GM18526 (cell line): ENCODE results near the gene THSD7B.

ENCODE experiments used
- POLR2A ChIP-seq: IDR thresholded peaks from 3 replicates; pipeline ENCODE4 v1.6.1; 2011; ENCODE audit not compliant: insufficient read length; ENCODE audit errors: extremely low read depth

THSD7B gene

DNA sequence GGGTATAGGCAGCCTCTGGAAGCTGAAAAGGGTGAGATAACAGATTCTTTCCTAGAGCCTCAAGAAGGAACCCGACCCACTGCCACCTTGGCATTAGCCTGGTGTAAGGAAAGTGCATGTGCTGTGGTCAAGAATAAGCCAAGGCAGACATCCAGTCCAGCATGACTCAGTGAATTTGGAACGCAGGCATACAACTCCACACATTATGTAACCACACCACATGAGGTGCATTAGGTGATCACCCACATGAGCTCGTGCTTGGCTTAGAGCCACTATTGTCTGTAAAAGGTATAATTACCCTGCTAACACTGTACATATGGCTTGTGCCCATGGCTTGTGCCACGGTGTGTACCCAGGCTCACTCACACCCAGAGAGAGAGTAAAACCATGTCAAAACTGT is 615.3 kb downstream of the THSD7B start:
- no peak for TF ChIP-seq POLR2A

- no peak for TF ChIP-seq POLR2A
These were observed 616.4 kb downstream of the THSD7B start for GRCh38 chr2:137381731-137382130.

- TF ChIP-seq POLR2A: no peak
These were observed 618.0 kb downstream of the THSD7B start for GRCh38 chr2:137383391-137383790.

DNA sequence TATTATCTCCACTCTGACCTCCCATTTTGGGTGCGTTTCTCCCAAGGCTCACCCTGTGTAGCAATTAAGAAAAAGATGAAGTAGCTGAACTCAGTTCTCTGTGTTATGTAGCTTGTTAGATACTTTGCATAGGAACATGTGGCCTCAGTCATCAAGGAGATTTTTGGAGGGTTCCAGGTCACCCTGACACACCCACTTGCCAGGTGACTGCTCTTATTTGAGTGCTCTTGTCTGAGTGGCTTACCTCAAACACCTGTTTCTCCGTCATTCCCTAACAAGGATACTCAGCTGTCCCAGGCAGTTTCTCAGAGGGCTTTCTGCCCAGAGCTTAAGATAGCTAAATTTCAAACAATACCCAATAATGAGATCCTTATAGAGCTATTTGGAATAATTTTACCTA is 621.7 kb downstream of the THSD7B start:
- TF ChIP-seq POLR2A: no peak

GRCh38 chr2:137405496-137405895 is 640.2 kb downstream of the THSD7B start:
- no peak for TF ChIP-seq POLR2A

DNA sequence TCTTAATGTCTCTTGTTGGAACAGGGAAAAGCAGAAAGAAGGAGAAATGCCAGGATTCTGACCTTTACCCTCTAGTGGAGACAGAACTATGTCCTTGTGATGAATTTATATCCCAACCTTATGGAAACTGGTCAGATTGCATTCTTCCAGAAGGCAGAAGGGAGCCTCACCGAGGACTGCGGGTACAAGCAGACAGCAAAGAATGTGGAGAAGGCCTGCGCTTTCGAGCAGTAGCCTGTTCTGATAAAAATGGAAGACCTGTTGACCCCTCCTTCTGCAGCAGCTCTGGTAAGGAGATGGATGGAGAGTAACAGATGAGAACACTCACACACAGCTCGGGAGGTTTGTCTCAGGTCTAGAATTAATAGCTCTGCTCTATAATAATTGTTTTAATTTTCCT is 646.2 kb downstream of the THSD7B start:
- TF ChIP-seq POLR2A: no peak

DNA sequence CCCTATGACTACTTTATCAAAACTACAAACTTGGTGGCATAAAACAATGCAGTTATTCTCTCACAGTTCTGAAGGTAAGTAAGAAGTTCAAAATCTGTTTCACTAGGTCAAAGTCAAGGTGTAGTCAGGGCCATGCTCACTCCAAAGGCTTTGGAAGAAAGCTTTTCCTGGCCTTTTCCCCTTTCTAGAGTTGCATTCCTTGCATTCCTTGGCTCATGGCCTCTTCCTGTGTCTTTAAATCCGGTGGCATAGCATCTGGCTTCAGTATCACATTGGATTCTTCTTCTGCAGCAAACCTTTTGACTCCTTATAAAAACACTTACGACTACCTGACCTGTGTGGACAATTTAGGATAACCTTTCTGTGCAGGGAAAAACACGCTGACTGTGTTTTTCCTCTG is 655.4 kb downstream of the THSD7B start:
- TF ChIP-seq POLR2A: no peak

GRCh38 chr2:137435162-137435561 is 669.8 kb downstream of the THSD7B start:
- no peak for TF ChIP-seq POLR2A

DNA sequence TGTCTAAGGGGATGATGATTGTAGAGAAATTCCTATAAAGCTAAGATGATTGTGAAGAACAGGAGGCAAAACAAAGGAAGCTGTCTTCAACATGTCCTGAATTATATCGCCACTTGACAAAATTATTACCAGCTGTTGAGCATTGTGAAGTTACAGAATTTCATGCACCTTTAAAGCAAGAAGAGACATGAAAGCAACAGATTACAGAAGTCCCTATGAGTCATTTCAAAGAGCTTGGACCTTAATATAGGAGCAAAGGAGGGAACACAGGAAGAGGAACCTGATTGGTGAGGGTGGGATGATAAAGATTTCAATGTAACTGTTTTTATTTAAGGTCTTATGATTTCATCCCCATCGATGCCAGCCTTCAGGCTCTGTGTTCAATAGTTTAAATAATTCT is 672.0 kb downstream of the THSD7B start:
- no peak for TF ChIP-seq POLR2A

DNA sequence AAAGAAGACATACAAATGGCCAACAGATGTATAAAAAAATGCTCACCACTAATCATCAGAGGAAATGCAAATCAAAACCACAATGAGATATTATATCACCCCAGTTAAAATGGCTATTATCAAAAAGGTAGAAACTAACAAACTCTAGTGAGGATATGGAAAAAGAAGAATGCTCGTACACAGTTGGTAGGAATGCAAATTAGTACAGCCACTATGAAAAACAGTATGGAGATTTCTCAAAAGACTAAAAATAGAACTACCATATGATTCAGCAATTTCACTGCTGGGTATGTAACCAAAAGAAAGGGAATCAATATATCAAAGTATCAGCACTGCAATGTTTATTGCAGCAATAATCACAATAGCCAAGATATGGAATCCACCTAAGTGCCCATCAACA is 679.6 kb downstream of the THSD7B start:
- TF ChIP-seq POLR2A: no peak

- no peak for TF ChIP-seq POLR2A
These were observed 684.1 kb downstream of the THSD7B start for GRCh38 chr2:137449454-137449853.

- no peak for TF ChIP-seq POLR2A
These were observed 689.5 kb downstream of the THSD7B start for GRCh38 chr2:137454886-137455285.

DNA sequence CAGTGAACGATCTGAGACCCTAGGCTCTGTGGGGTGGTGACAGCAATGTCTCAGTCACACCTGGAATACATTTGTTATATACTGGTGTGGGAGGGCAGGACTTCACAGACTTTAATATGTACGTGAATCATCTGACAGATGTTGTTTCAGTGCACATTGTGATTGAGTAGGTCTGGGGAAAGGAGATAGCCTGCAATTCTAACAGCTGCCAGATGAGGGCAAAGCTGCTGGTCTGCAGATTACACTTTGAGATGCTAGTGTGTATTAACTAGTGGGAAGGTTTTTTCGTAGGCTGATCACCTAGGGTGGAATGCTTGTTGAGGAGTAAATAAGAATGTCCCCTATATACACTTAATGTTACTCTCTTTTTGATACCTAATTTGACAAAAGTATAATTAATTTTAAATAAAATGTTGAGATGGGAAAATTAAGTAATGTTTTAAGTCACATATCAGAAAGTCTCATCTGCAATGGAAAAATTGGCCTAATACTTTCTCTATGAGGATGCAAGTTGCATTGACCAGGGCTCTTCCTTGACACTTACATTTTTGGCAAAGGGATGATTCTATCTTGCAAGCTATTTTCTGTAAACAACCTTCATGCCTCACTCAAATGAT is 702.0 kb downstream of the THSD7B start:
- TF ChIP-seq POLR2A: no peak

DNA sequence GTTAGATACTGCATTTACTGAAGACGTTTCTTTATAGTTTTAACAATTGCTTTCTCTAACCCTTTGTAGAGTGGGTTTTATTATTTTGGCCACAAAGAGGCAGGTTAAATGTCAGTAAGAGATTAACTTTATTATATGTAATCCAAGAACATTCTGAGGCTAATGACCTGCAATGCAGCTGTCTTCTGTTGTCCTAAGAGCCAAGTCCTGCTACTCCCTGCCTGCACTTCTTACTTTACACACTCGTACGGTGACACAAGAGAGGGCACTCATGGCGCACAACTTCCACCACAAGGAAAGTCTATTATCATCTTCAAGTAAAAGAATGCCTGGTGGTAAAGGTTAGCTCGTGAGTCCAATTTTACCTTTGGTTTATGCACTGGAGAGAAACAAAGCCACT is 727.9 kb downstream of the THSD7B start:
- TF ChIP-seq POLR2A: no peak

- TF ChIP-seq POLR2A: no peak
These were observed 735.3 kb downstream of the THSD7B start for GRCh38 chr2:137500599-137500998.

- TF ChIP-seq POLR2A: no peak
These were observed 741.9 kb downstream of the THSD7B start for GRCh38 chr2:137507237-137507636.

- TF ChIP-seq POLR2A: no peak
These were observed 743.5 kb downstream of the THSD7B start for GRCh38 chr2:137508739-137509384.
